GM12878 (cell line): ENCODE results near the gene SUPT3H. TPM values are rescaled to one million over a fixed set of nuclear protein-coding genes. Genes with fewer than 3 reads are reported as not detected.

Source experiments
- ATAC-seq: fragments of 200-7000 bp; cut with Tn5 transposase; 3 replicates; pipeline ENCODE4 v1.9.1; 2020; ENCODE audit warnings: mild to moderate bottlenecking, moderate library complexity
- BruUV-seq: library from RNA; stranded (reverse); fragments of 400-500 nt; replicated peaks from 2 replicates; lab custom pipeline; 2021; lab: Mats Ljungman, UMichigan
- CTCF ChIA-PET: fragments of 300-600 bp; sonication (Branson Sonifier 250); formaldehyde crosslinking; extraction: SDS; loops from one replicate; lab custom pipeline; 2021; ENCODE audit warnings: inconsistent platforms; lab: Yijun Ruan, JAX
- POLR2A ChIA-PET: fragments of 350-600 bp; formaldehyde crosslinking; extraction: SDS; loops from one replicate; lab custom pipeline; 2021; ENCODE audit warnings: inconsistent platforms; lab: Charles Lee
- RAD21 ChIA-PET: fragments of 300-600 bp; sonication (Branson Sonifier 250); formaldehyde crosslinking; loops from one replicate; lab custom pipeline; 2023; ENCODE audit warnings: antibody characterized with exemption; ENCODE audit not compliant: unreplicated experiment; lab: Charles Lee
- SMC1A ChIA-PET: fragments of 300-600 bp; sonication (Branson Sonifier 250); formaldehyde crosslinking; loops from one replicate; lab custom pipeline; 2023; ENCODE audit not compliant: unreplicated experiment, uncharacterized antibody; lab: Charles Lee
- DNase-seq: peaks from one replicate; pipeline ENCODE4 v3.0.0-alpha.2; 2011; ENCODE audit warnings: low read depth, low spot score
- FAIRE-seq: peaks from 3 replicates; lab custom pipeline; 2011; peaks lifted over from hg19 to GRCh38; lab: Jason Lieb, UNC
- H2AFZ ChIP-seq: 2 replicates; pipeline ENCODE4 v1.6.0; 2011; ENCODE audit warnings: low read depth, low read length, control low read depth; ENCODE audit not compliant: control insufficient read depth
- H3K27ac ChIP-seq: 2 replicates; pipeline ENCODE4 v1.5.1; 2011; ENCODE audit warnings: control low read depth; ENCODE audit not compliant: control insufficient read depth, insufficient read depth
- H3K27me3 ChIP-seq, 2 experiments: replicated peaks in 1 of 2; 2 replicates each; pipeline versions ENCODE4 v1.6.0 to v1.6.1; 2011; ENCODE audit warnings: low read length in 1 of 2; ENCODE audit not compliant: control insufficient read depth in 2 of 2, insufficient read depth in 2 of 2
- H3K36me3 ChIP-seq, 2 experiments: 2 replicates each; pipeline ENCODE4 v1.5.1; 2011; ENCODE audit warnings: low read length in 1 of 2; ENCODE audit not compliant: control insufficient read depth in 2 of 2, insufficient read depth in 2 of 2
- H3K4me1 ChIP-seq: 2 replicates; pipeline ENCODE4 v1.6.1; 2011; ENCODE audit warnings: mild to moderate bottlenecking, low read length, moderate library complexity, mixed read lengths; ENCODE audit not compliant: control insufficient read depth, insufficient read depth
- H3K4me2 ChIP-seq: 2 replicates; pipeline ENCODE4 v1.6.0; 2011; ENCODE audit warnings: control low read depth; ENCODE audit not compliant: control insufficient read depth, insufficient read depth
- H3K4me3 ChIP-seq: fragments of 200-600 bp; sonication (generic); 2 replicates; pipeline ENCODE4 v1.5.1; 2016
- H3K79me2 ChIP-seq: 2 replicates; pipeline ENCODE4 v1.6.0; 2011; ENCODE audit warnings: low read length; ENCODE audit not compliant: control insufficient read depth, insufficient read depth
- H3K9ac ChIP-seq: 2 replicates; pipeline ENCODE4 v1.8.0; 2011; ENCODE audit warnings: low read length, control low read depth, mixed read lengths; ENCODE audit not compliant: control insufficient read depth, insufficient read depth
- H3K9me3 ChIP-seq: replicated peaks from 3 replicates; pipeline ENCODE4 v1.5.1; 2011; ENCODE audit warnings: mild to moderate bottlenecking, low read length; ENCODE audit not compliant: control insufficient read depth, insufficient read depth
- H4K20me1 ChIP-seq: 2 replicates; pipeline ENCODE4 v1.6.0; 2011; ENCODE audit not compliant: control insufficient read depth, insufficient read depth
- ATF3 ChIP-seq: IDR thresholded peaks from 2 replicates; pipeline ENCODE4 v1.6.1; 2011; ENCODE audit warnings: low read depth, mild to moderate bottlenecking, low read length, moderate library complexity, borderline replicate concordance; ENCODE audit errors: extremely low read depth
- BHLHE40 ChIP-seq, 2 experiments: fragments of 450-650 bp in 1 of 2; IDR thresholded peaks; 2 replicates each; pipeline ENCODE4 v1.6.1; 2011 to 2017; ENCODE audit warnings: low read depth in 2 of 2, borderline replicate concordance in 1 of 2, improper control_type of control experiment in 1 of 2, low read length in 1 of 2, mild to moderate bottlenecking in 1 of 2
- CREB1 ChIP-seq: IDR thresholded peaks from 2 replicates; pipeline ENCODE4 v1.6.1; 2012; ENCODE audit warnings: low read depth, mild to moderate bottlenecking, inconsistent platforms
- DPF2 ChIP-seq: fragments of 450-650 bp; IDR thresholded peaks from 2 replicates; pipeline ENCODE4 v1.6.1; 2017; ENCODE audit warnings: mild to moderate bottlenecking
- E2F4 ChIP-seq: IDR thresholded peaks from 2 replicates; pipeline ENCODE4 v1.6.1; 2012; ENCODE audit warnings: low read depth, low read length, improper control_type of control experiment
- E2F8 ChIP-seq: fragments of 450-650 bp; IDR thresholded peaks from 2 replicates; pipeline ENCODE4 v1.6.1; 2018; ENCODE audit warnings: mild to moderate bottlenecking, low read depth, moderate library complexity; ENCODE audit not compliant: partially characterized antibody
- FOXM1 ChIP-seq: IDR thresholded peaks from 2 replicates; pipeline ENCODE4 v1.6.1; 2012; ENCODE audit warnings: low read depth, mild to moderate bottlenecking, inconsistent platforms, low read length, moderate library complexity
- IRF4 ChIP-seq: IDR thresholded peaks from 2 replicates; pipeline ENCODE4 v1.6.1; 2011; ENCODE audit warnings: low read depth, low read length
- LARP7 ChIP-seq: fragments of 450-650 bp; IDR thresholded peaks from 2 replicates; pipeline ENCODE4 v1.6.1; 2017; ENCODE audit warnings: mild to moderate bottlenecking
- MTA2 ChIP-seq: fragments of 450-650 bp; IDR thresholded peaks from 2 replicates; pipeline ENCODE4 v1.6.1; 2016; ENCODE audit warnings: low read depth, mild to moderate bottlenecking, moderate library complexity
- NR2C1 ChIP-seq: fragments of 450-650 bp; IDR thresholded peaks from 2 replicates; pipeline ENCODE4 v1.6.1; 2017; ENCODE audit warnings: antibody characterized with exemption, mild to moderate bottlenecking, moderate library complexity
- PAX5 ChIP-seq: IDR thresholded peaks from 2 replicates; pipeline ENCODE4 v1.6.1; 2011; ENCODE audit warnings: low read depth, low read length, borderline replicate concordance
- RUNX3 ChIP-seq: IDR thresholded peaks from 2 replicates; pipeline ENCODE4 v1.6.1; 2012; ENCODE audit warnings: low read length, inconsistent platforms
- SREBF2 ChIP-seq: IDR thresholded peaks from 2 replicates; pipeline ENCODE4 v1.6.1; 2012; ENCODE audit warnings: mild to moderate bottlenecking, low read length
- STAT3 ChIP-seq: IDR thresholded peaks from 2 replicates; pipeline ENCODE4 v1.6.1; 2011; ENCODE audit warnings: low read depth, low read length, improper control_type of control experiment
- YBX1 ChIP-seq: fragments of 450-650 bp; IDR thresholded peaks from 2 replicates; pipeline ENCODE4 v1.6.1; 2016; ENCODE audit warnings: antibody characterized with exemption
- ZNF384 ChIP-seq: IDR thresholded peaks from 2 replicates; pipeline ENCODE4 v1.6.1; 2012; ENCODE audit warnings: low read depth, mild to moderate bottlenecking, low read length, improper control_type of control experiment, borderline replicate concordance
- ZSCAN29 ChIP-seq: fragments of 450-650 bp; IDR thresholded peaks from 2 replicates; pipeline ENCODE4 v1.6.1; 2017; ENCODE audit warnings: mild to moderate bottlenecking, moderate library complexity
- ZZZ3 ChIP-seq: IDR thresholded peaks from 2 replicates; pipeline ENCODE4 v1.6.1; 2011; ENCODE audit warnings: low read depth; ENCODE audit not compliant: control insufficient read depth, insufficient read length
- WGBS: methylation state at CpG from one replicate; pipeline ENCODE4 v1.1.6; 2016; ENCODE audit warnings: low lambda C conversion rate; ENCODE audit not compliant: insufficient replicate concordance, insufficient coverage; ENCODE audit errors: missing lambda C conversion rate; 5-methylcytosine and 5-hydroxymethylcytosine counted together
- in situ Hi-C: fragments of 300-500 bp; cut with MboI; formaldehyde crosslinking; loops from 9 replicates; pipeline ENCODE4 v1.14.3; 2018; ENCODE audit warnings: mixed read lengths
- intact Hi-C: fragments of 100-400 bp; cut with micrococcal nuclease; formaldehyde crosslinking; loops from one replicate; pipeline ENCODE4 v1.14.2; 2022; ENCODE audit not compliant: unreplicated experiment
- polyA plus RNA-seq, 11 experiments: library from polyadenylated mRNA; depleted of rRNA in 4 of 11; unstranded in 6 of 11; stranded (reverse) in 5 of 11; fragments of >200 nt; fragmentation: Nextera tagmentation in 4 of 11; fragmentation: Illumina TruSeq in 1 of 11; extraction: Ambion mirVana in 4 of 11; extraction: Trizol in 1 of 11; gene quantifications; 1 replicate in 1 of 11; 2 replicates in 10 of 11; pipeline versions ENCODE4 v1.2.1 to v1.2.3, GENCODE V29; 2011 to 2016; ENCODE audit warnings: inconsistent platforms in 2 of 11, missing spikeins in 2 of 11, low read depth in 1 of 11
- total RNA-seq, 4 experiments: library from RNA; depleted of rRNA in 3 of 4; stranded (reverse); fragments of >200 nt in 3 of 4; fragmentation: Illumina TruSeq in 1 of 4; extraction: Trizol in 1 of 4; gene quantifications; 2 replicates each; pipeline versions ENCODE4 v1.2.1 to v1.2.3, GENCODE V29; 2013 to 2021

The SUPT3H gene
- total and polyA plus RNA-seq, 10 of the 15 experiments (the other 5 are each of a cell fraction or from before 2014, with no cell fraction given): 0.51 to 3.7 (median 2.0) TPM

GRCh38 chr6:45353654-45354053 lies 24.1 kb downstream of the SUPT3H start:
- RAD21 ChIA-PET: no interaction called here
- POLR2A ChIA-PET: no interaction called here
- WGBS: 74% methylated on average over 2 of the region's 2 CpGs

More at GRCh38 chr6:45353654-45354053, 24.1 kb downstream of the SUPT3H start:
- Histone ChIP-seq H3K79me2 (no peaks in the 10 kb centered on the region), H3K27ac (no peak overlapping the region), H3K9me3 (no peaks in the 10 kb centered on the region), H3K9ac (no peak overlapping the region), H2AFZ (no peak overlapping the region), H3K36me3 (no peaks in the 10 kb centered on the region), H4K20me1 (no peaks in the 10 kb centered on the region), H3K27me3 (no peaks in the 10 kb centered on the region), H3K4me2 (no peak overlapping the region), H3K4me3 (no peak overlapping the region), H3K4me1 (no peaks in the 10 kb centered on the region)
- DNase-seq (no peak), FAIRE-seq (no peak), ATAC-seq (no peak)
- no peak for TF ChIP-seq IRF4
- TF ChIP-seq E2F8: no peak
- TF ChIP-seq E2F4: no peak
- TF ChIP-seq LARP7: no peak
- no peak for TF ChIP-seq PAX5
- TF ChIP-seq YBX1: no peak
- TF ChIP-seq MTA2: no peak
- TF ChIP-seq BHLHE40 (IDR thresholded peaks at IDR 0.05; ENCODE audit: borderline replicate concordance in 1 of 2, low read depth in 2 of 2, low read length in 1 of 2): no peak
- no peak for TF ChIP-seq DPF2
- no peak for TF ChIP-seq ATF3
- TF ChIP-seq RUNX3: no peak
- TF ChIP-seq ZSCAN29: no peak
- no peak for TF ChIP-seq ZNF384
- TF ChIP-seq NR2C1: no peak
- no peak for TF ChIP-seq ZZZ3
- TF ChIP-seq CREB1: no peak
- no peak for TF ChIP-seq FOXM1
- no peak for TF ChIP-seq STAT3
- TF ChIP-seq SREBF2: no peak
- intact Hi-C loops: no loop called here
- BruUV-seq: no TSS peak
- CTCF ChIA-PET: interaction anchor here (0.5 kb wide), 1 partner anchor 488 kb away, joined by 4 read pairs; no protein-coding TSS in a partner anchor
- SMC1A ChIA-PET: no interaction called here
- in situ Hi-C loops: no loop called here
